ENCODE measurements around the gene ELL2. TPM values are rescaled to one million over a fixed set of nuclear protein-coding genes. Genes with fewer than 3 reads are reported as not detected.
A peak's percentile ranks its signal among the peaks of the same experiment; 100 is the strongest.

ELL2 gene
- total and polyA plus RNA-seq, 2 of the 13 experiments (the other 11 are each of a cell fraction or from before 2014, with no cell fraction given): 78.9 to 97.1 TPM

DNA sequence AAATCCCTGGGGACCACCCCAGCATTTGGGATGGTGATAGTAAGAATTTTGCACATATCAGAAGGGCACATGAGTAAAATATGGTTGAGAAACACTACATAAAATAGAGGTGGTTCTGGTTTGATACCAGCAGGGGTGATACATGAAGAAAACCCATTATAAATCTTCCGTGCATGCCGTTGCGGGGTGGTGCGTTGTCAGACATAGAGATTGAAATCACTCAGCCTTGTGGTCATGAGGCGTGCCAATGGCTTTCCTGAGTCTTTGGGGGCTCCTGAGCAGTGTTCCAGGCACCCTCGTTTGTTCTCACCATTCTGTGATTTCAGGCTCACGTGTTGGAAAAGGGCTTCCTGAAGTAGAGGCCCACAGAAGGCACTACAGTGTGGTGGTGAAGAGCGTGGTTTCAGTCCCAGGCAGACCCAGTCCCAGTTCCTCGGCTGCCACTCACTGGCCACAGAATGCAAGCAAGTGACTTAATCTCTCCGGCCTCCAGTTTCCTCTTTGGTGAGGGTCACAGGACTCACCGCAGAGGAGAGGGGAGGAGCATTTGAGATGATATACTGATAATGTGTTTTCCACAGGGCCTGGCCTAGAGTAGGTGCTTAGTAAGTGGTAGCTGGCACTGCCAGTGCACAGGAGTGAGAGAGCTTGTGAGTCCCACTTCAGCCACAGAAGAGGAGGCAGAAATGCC lies 118.7 kb downstream of the ELL2 start (continued):
- TF ChIP-seq, protein P1, sequence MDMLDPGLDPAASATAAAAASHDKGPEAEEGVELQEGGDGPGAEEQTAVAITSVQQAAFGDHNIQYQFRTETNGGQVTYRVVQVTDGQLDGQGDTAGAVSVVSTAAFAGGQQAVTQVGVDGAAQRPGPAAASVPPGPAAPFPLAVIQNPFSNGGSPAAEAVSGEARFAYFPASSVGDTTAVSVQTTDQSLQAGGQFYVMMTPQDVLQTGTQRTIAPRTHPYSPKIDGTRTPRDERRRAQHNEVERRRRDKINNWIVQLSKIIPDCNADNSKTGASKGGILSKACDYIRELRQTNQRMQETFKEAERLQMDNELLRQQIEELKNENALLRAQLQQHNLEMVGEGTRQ (IDR thresholded peaks at IDR 0.05; ENCODE audit: low read depth, low read length): no peak
- TF ChIP-seq, protein P1 (CRISPR knock-in tag; IDR thresholded peaks at IDR 0.05; ENCODE audit: borderline replicate concordance): no peak
- TF ChIP-seq, protein P2, sequence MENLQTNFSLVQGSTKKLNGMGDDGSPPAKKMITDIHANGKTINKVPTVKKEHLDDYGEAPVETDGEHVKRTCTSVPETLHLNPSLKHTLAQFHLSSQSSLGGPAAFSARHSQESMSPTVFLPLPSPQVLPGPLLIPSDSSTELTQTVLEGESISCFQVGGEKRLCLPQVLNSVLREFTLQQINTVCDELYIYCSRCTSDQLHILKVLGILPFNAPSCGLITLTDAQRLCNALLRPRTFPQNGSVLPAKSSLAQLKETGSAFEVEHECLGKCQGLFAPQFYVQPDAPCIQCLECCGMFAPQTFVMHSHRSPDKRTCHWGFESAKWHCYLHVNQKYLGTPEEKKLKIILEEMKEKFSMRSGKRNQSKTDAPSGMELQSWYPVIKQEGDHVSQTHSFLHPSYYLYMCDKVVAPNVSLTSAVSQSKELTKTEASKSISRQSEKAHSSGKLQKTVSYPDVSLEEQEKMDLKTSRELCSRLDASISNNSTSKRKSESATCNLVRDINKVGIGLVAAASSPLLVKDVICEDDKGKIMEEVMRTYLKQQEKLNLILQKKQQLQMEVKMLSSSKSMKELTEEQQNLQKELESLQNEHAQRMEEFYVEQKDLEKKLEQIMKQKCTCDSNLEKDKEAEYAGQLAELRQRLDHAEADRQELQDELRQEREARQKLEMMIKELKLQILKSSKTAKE (CRISPR knock-in tag; IDR thresholded peaks at IDR 0.05; ENCODE audit: borderline replicate concordance): no peak
- TF ChIP-seq IRF2 (CRISPR knock-in tag; IDR thresholded peaks at IDR 0.05) (peak; percentile 60; the same call in 1 of the 2 replicates), CAMTA2 (CRISPR knock-in tag; IDR thresholded peaks at IDR 0.05; ENCODE audit: borderline replicate concordance) (no peak), ZNF547 (CRISPR knock-in tag; IDR thresholded peaks at IDR 0.05) (no peak; the same call in 1 of the 2 replicates), ZFP36L2 (CRISPR knock-in tag; IDR thresholded peaks at IDR 0.05) (no peak), CENPX (CRISPR knock-in tag; IDR thresholded peaks at IDR 0.05) (no peak), ZNF781 (CRISPR knock-in tag; IDR thresholded peaks at IDR 0.05; ENCODE audit: borderline replicate concordance, not compliant biosample characterization) (peak; percentile 21), ZNF292 (CRISPR knock-in tag; IDR thresholded peaks at IDR 0.05; ENCODE audit: borderline replicate concordance, low read depth) (no peak)
- TF ChIP-seq, protein P3, sequence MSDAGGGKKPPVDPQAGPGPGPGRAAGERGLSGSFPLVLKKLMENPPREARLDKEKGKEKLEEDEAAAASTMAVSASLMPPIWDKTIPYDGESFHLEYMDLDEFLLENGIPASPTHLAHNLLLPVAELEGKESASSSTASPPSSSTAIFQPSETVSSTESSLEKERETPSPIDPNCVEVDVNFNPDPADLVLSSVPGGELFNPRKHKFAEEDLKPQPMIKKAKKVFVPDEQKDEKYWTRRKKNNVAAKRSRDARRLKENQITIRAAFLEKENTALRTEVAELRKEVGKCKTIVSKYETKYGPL (CRISPR knock-in tag; IDR thresholded peaks at IDR 0.05): no peak
- TF ChIP-seq, protein P4, sequence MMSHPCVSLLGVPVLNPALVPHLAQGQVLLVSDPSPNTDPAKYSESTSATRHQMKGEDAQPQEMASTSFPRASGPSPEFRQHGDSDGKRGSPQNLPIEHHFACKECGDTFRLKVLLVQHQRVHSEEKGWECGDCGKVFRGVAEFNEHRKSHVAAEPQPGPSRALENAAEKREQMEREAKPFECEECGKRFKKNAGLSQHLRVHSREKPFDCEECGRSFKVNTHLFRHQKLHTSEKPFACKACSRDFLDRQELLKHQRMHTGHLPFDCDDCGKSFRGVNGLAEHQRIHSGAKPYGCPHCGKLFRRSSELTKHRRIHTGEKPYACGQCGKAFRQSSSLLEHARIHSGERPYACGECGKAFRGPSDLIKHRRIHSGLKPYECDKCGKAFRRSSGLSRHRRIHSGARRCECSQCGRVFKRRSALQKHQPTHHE (CRISPR knock-in tag; IDR thresholded peaks at IDR 0.05; ENCODE audit: borderline replicate concordance): no peak
- TF ChIP-seq, protein P5, sequence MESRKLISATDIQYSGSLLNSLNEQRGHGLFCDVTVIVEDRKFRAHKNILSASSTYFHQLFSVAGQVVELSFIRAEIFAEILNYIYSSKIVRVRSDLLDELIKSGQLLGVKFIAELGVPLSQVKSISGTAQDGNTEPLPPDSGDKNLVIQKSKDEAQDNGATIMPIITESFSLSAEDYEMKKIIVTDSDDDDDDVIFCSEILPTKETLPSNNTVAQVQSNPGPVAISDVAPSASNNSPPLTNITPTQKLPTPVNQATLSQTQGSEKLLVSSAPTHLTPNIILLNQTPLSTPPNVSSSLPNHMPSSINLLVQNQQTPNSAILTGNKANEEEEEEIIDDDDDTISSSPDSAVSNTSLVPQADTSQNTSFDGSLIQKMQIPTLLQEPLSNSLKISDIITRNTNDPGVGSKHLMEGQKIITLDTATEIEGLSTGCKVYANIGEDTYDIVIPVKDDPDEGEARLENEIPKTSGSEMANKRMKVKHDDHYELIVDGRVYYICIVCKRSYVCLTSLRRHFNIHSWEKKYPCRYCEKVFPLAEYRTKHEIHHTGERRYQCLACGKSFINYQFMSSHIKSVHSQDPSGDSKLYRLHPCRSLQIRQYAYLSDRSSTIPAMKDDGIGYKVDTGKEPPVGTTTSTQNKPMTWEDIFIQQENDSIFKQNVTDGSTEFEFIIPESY (CRISPR knock-in tag; IDR thresholded peaks at IDR 0.05): no peak
- TF ChIP-seq, protein P6, sequence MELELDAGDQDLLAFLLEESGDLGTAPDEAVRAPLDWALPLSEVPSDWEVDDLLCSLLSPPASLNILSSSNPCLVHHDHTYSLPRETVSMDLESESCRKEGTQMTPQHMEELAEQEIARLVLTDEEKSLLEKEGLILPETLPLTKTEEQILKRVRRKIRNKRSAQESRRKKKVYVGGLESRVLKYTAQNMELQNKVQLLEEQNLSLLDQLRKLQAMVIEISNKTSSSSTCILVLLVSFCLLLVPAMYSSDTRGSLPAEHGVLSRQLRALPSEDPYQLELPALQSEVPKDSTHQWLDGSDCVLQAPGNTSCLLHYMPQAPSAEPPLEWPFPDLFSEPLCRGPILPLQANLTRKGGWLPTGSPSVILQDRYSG (CRISPR knock-in tag; IDR thresholded peaks at IDR 0.05): no peak
- TF ChIP-seq, protein P7, sequence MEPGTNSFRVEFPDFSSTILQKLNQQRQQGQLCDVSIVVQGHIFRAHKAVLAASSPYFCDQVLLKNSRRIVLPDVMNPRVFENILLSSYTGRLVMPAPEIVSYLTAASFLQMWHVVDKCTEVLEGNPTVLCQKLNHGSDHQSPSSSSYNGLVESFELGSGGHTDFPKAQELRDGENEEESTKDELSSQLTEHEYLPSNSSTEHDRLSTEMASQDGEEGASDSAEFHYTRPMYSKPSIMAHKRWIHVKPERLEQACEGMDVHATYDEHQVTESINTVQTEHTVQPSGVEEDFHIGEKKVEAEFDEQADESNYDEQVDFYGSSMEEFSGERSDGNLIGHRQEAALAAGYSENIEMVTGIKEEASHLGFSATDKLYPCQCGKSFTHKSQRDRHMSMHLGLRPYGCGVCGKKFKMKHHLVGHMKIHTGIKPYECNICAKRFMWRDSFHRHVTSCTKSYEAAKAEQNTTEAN (CRISPR knock-in tag; conservative IDR thresholded peaks at IDR 0.05): no peak

All from HepG2 (cell line).